Keratinocyte (primary cell): Measurements from ENCODE around the gene OSGEP.

ENCODE experiments used
- CTCF ChIP-seq, 3 experiments: IDR thresholded peaks in 1 of 3; conservative IDR thresholded peaks in 1 of 3; optimal IDR thresholded peaks in 1 of 3; 2 replicates in 2 of 3; 3 replicates in 1 of 3; pipeline versions ENCODE3 to v1.5.1; 2011; ENCODE audit warnings: low read length in 3 of 3, mild to moderate bottlenecking in 3 of 3, moderate library complexity in 2 of 3, control low read depth in 1 of 3, inconsistent platforms in 1 of 3; ENCODE audit not compliant: insufficient read depth in 2 of 3; ENCODE audit errors: extremely low read depth in 1 of 3
- EZH2 ChIP-seq: IDR thresholded peaks from one replicate; pipeline ENCODE4 v1.6.1; 2012; ENCODE audit warnings: inconsistent platforms, mild to moderate bottlenecking, low read length, moderate library complexity

GRCh38 chr14:20454516-20455354 lies at the start of gene OSGEP, which contains the start of gene APEX1:
- TF ChIP-seq CTCF (optimal IDR thresholded peaks at IDR 0.05 in 1 of 3, IDR thresholded peaks at IDR 0.05 in 1 of 3, conservative IDR thresholded peaks at IDR 0.05 in 1 of 3; ENCODE audit: extremely low read depth in 1 of 3, insufficient read depth in 2 of 3, low read length in 3 of 3) (no peak), EZH2 (no peak)
